ENCODE results near the gene COA1. TPM values are rescaled to one million over a fixed set of nuclear protein-coding genes. Genes with fewer than 3 reads are reported as not detected.

The COA1 gene
- total RNA-seq, 2 experiments from 2014 or later, result 63.9 to 96.0 TPM

- BruUV-seq (replicated peaks), result no TSS peak
- TF ChIP-seq EZH2phosphoT487 (IDR thresholded peaks at IDR 0.05; ENCODE audit: borderline replicate concordance, low read depth, low read length) (no peak), CTCF (conservative IDR thresholded peaks at IDR 0.05; ENCODE audit: low read length) (no peak)
- POLR2A ChIA-PET, result no interaction called here
- peaks cover 17% of the 10 kb centered on the region for H4K20me1 ChIP-seq (ENCODE audit: insufficient read depth, low read length)
- H3K9me2 ChIP-seq (ENCODE audit: insufficient read depth, low read length), result no peaks in the 10 kb centered on the region
- H3K36me3 ChIP-seq (ENCODE audit: insufficient read depth, low read length), result peaks cover 23% of the 10 kb centered on the region
- DNase-seq (ENCODE audit: low spot score), result no peak
- peak overlapping the region; percentile 47 for H3K4me2 ChIP-seq (ENCODE audit: low read length)
- H3K4me3 ChIP-seq (ENCODE audit: low read depth, low read length, poor library complexity, severe bottlenecking), result no peak overlapping the region
- H3K27ac ChIP-seq (ENCODE audit: low read depth, low read length, poor library complexity, severe bottlenecking), result no peak overlapping the region
- peaks cover 89% of the 10 kb centered on the region for H3K79me2 ChIP-seq (ENCODE audit: insufficient read depth, low read depth, low read length)
- no peak overlapping the region for H2AFZ ChIP-seq (ENCODE audit: low read length)
- CTCF ChIA-PET (ENCODE audit: unreplicated experiment), result no interaction called here
- H3K9me3 ChIP-seq (ENCODE audit: low read length), result no peaks in the 10 kb centered on the region
- H3K4me1 ChIP-seq (ENCODE audit: insufficient read depth, low read length, poor library complexity, severe bottlenecking), result peaks cover 72% of the 10 kb centered on the region
- intact Hi-C loops (cut with micrococcal nuclease; ENCODE audit: unreplicated experiment), result no loop called here
Observed at GRCh38 chr7:43592326-43592725, 137.0 kb downstream of the COA1 start.

- Histone ChIP-seq H3K79me2 (ENCODE audit: insufficient read depth, low read depth, low read length) (peaks cover 95% of the 10 kb centered on the region), H3K36me3 (ENCODE audit: insufficient read depth, low read length) (peaks cover 17% of the 10 kb centered on the region), H4K20me1 (ENCODE audit: insufficient read depth, low read length) (peaks cover 17% of the 10 kb centered on the region), H3K9me2 (ENCODE audit: insufficient read depth, low read length) (no peaks in the 10 kb centered on the region), H3K9me3 (ENCODE audit: low read length) (no peaks in the 10 kb centered on the region), H3K27ac (ENCODE audit: low read depth, low read length, poor library complexity, severe bottlenecking) (no peak overlapping the region), H3K4me1 (ENCODE audit: insufficient read depth, low read length, poor library complexity, severe bottlenecking) (peaks cover 79% of the 10 kb centered on the region), H3K4me3 (ENCODE audit: low read depth, low read length, poor library complexity, severe bottlenecking) (no peak overlapping the region), H3K4me2 (ENCODE audit: low read length) (peak overlapping the region; percentile 47), H2AFZ (ENCODE audit: low read length) (no peak overlapping the region)
- no TSS peak for BruUV-seq (replicated peaks)
- intact Hi-C loops (cut with micrococcal nuclease; ENCODE audit: unreplicated experiment), result no loop called here
- CTCF ChIA-PET (ENCODE audit: unreplicated experiment), result no interaction called here
- no peak for DNase-seq (ENCODE audit: low spot score)
- TF ChIP-seq CTCF (conservative IDR thresholded peaks at IDR 0.05; ENCODE audit: low read length) (no peak), EZH2phosphoT487 (IDR thresholded peaks at IDR 0.05; ENCODE audit: borderline replicate concordance, low read depth, low read length) (no peak)
- POLR2A ChIA-PET, result interaction anchor here (0.7 to 1.4 kb wide), 3 partner anchors 10 to 21 kb away, joined by 3 to 4 read pairs (median 3); no protein-coding TSS in a partner anchor
Observed at GRCh38 chr7:43591558-43592180, 137.7 kb downstream of the COA1 start.

- ChIA-PET CTCF (ENCODE audit: unreplicated experiment) (no interaction called here), POLR2A (interaction anchor here (0.6 to 1.4 kb wide), 6 partner anchors 9 to 367 kb away, joined by 3 to 4 read pairs (median 3); no protein-coding TSS in a partner anchor)
- peaks cover 99% of the 10 kb centered on the region for H3K79me2 ChIP-seq (ENCODE audit: insufficient read depth, low read depth, low read length)
- H3K36me3 ChIP-seq (ENCODE audit: insufficient read depth, low read length), result peaks cover 10% of the 10 kb centered on the region
- peak overlapping the region; percentile 49 for H3K4me2 ChIP-seq (ENCODE audit: low read length)
- peak overlapping the region; percentile 1 for H3K27ac ChIP-seq (ENCODE audit: low read depth, low read length, poor library complexity, severe bottlenecking)
- no TSS peak for BruUV-seq (replicated peaks)
- TF ChIP-seq CTCF (conservative IDR thresholded peaks at IDR 0.05; ENCODE audit: low read length) (no peak), EZH2phosphoT487 (IDR thresholded peaks at IDR 0.05; ENCODE audit: borderline replicate concordance, low read depth, low read length) (no peak)
- no peak overlapping the region for H2AFZ ChIP-seq (ENCODE audit: low read length)
- no peaks in the 10 kb centered on the region for H3K9me2 ChIP-seq (ENCODE audit: insufficient read depth, low read length)
- DNase-seq (ENCODE audit: low spot score), result peak; percentile 46
- H3K9me3 ChIP-seq (ENCODE audit: low read length), result no peaks in the 10 kb centered on the region
- peaks cover 86% of the 10 kb centered on the region for H3K4me1 ChIP-seq (ENCODE audit: insufficient read depth, low read length, poor library complexity, severe bottlenecking)
- no peak overlapping the region for H3K4me3 ChIP-seq (ENCODE audit: low read depth, low read length, poor library complexity, severe bottlenecking)
- H4K20me1 ChIP-seq (ENCODE audit: insufficient read depth, low read length), result peaks cover 21% of the 10 kb centered on the region
- intact Hi-C loops (cut with micrococcal nuclease; ENCODE audit: unreplicated experiment), result no loop called here
Observed at GRCh38 chr7:43590862-43591557, 138.3 kb downstream of the COA1 start.
